IMR-90 (cell line): ENCODE measurements around the gene SNTG2. TPM values are rescaled to one million over a fixed set of nuclear protein-coding genes. Genes with fewer than 3 reads are reported as not detected.
A peak's percentile ranks its signal among the peaks of the same experiment; 100 is the strongest.

Experiments used
- ATAC-seq: fragments of 200-7000 bp; cut with Tn5 transposase; 2 replicates; pipeline ENCODE4 v1.9.1; 2020; ENCODE audit warnings: low read depth, mild to moderate bottlenecking, moderate library complexity
- BruUV-seq: library from RNA; stranded (reverse); fragments of 400-500 nt; replicated peaks from 2 replicates; lab custom pipeline; 2021; lab: Mats Ljungman, UMichigan
- CTCF ChIA-PET: fragments of 300-600 bp; formaldehyde crosslinking; extraction: SDS; loops from one replicate; lab custom pipeline; 2021; ENCODE audit warnings: antibody characterized with exemption; lab: Yijun Ruan, JAX
- POLR2A ChIA-PET: fragments of 300-600 bp; sonication (Branson Sonifier 250); formaldehyde crosslinking; loops from one replicate; lab custom pipeline; 2022; ENCODE audit warnings: antibody characterized with exemption; ENCODE audit not compliant: unreplicated experiment; lab: Charles Lee
- DNase-seq: peaks from one replicate; pipeline ENCODE4 v3.0.0; 2013
- H2AFZ ChIP-seq: replicated peaks from 2 replicates; pipeline ENCODE3; 2013; ENCODE audit warnings: low read length, mild to moderate bottlenecking; ENCODE audit not compliant: poor library complexity
- H2AK5ac ChIP-seq: 2 replicates; pipeline ENCODE4 v1.6.1; 2013; ENCODE audit warnings: low read depth, low read length, inconsistent platforms
- H2AK9ac ChIP-seq: replicated peaks from 2 replicates; pipeline ENCODE3; 2013; ENCODE audit warnings: mild to moderate bottlenecking, low read depth, low read length, moderate library complexity; ENCODE audit not compliant: poor library complexity
- H2BK120ac ChIP-seq: 2 replicates; pipeline ENCODE4 v1.6.1; 2013; ENCODE audit warnings: low read depth, low read length, inconsistent platforms
- H2BK15ac ChIP-seq: 3 replicates; pipeline ENCODE4 v1.6.1; 2013; ENCODE audit warnings: low read depth, low read length, inconsistent platforms
- H2BK20ac ChIP-seq: 2 replicates; pipeline ENCODE4 v1.6.1; 2013; ENCODE audit warnings: low read depth, mild to moderate bottlenecking, inconsistent platforms, low read length, moderate library complexity
- H2BK5ac ChIP-seq: 2 replicates; pipeline ENCODE4 v1.6.1; 2013; ENCODE audit warnings: mild to moderate bottlenecking, low read depth, low read length, inconsistent platforms; ENCODE audit not compliant: poor library complexity, severe bottlenecking
- H3K14ac ChIP-seq: replicated peaks from 2 replicates; pipeline ENCODE4 v1.6.1; 2013; ENCODE audit warnings: low read depth, low read length, inconsistent platforms
- H3K18ac ChIP-seq: 2 replicates; pipeline ENCODE4 v1.6.1; 2013; ENCODE audit warnings: low read depth, low read length, control low read depth
- H3K23ac ChIP-seq: 2 replicates; pipeline ENCODE4 v1.6.1; 2013; ENCODE audit warnings: low read depth, low read length, inconsistent platforms
- H3K27ac ChIP-seq: 2 replicates; pipeline ENCODE4 v1.5.1; 2013; ENCODE audit warnings: mild to moderate bottlenecking, control low read depth, low read length; ENCODE audit not compliant: insufficient read depth
- H3K27me3 ChIP-seq: 2 replicates; pipeline ENCODE4 v1.6.1; 2013; ENCODE audit warnings: low read length; ENCODE audit not compliant: control insufficient read depth, insufficient read depth
- H3K36me3 ChIP-seq: 2 replicates; pipeline ENCODE4 v1.6.1; 2013; ENCODE audit warnings: low read length, mixed read lengths; ENCODE audit not compliant: control insufficient read depth, insufficient read depth
- H3K4ac ChIP-seq: 2 replicates; pipeline ENCODE4 v1.6.1; 2013; ENCODE audit warnings: low read depth, low read length, inconsistent platforms
- H3K4me1 ChIP-seq: 2 replicates; pipeline ENCODE4 v1.6.1; 2013; ENCODE audit warnings: low read length, mixed read lengths; ENCODE audit not compliant: control insufficient read depth, insufficient read depth
- H3K4me2 ChIP-seq: 2 replicates; pipeline ENCODE4 v1.6.1; 2013; ENCODE audit warnings: low read depth, mild to moderate bottlenecking, control low read depth, low read length, moderate library complexity
- H3K4me3 ChIP-seq: 2 replicates; pipeline ENCODE4 v1.5.1; 2013; ENCODE audit warnings: low read depth, mild to moderate bottlenecking, control low read depth, low read length, moderate library complexity; ENCODE audit not compliant: insufficient read depth
- H3K56ac ChIP-seq: 2 replicates; pipeline ENCODE4 v1.6.1; 2013; ENCODE audit warnings: low read length, inconsistent platforms; ENCODE audit not compliant: insufficient read depth; ENCODE audit errors: extremely low read depth
- H3K79me1 ChIP-seq, 2 experiments: 2 replicates each; pipeline ENCODE4 v1.6.1; 2013; ENCODE audit warnings: low read length in 2 of 2, inconsistent platforms in 1 of 2, low read depth in 1 of 2
- H3K9ac ChIP-seq: 2 replicates; pipeline ENCODE4 v1.6.1; 2013; ENCODE audit warnings: low read depth, low read length, control low read depth
- H3K9me1 ChIP-seq: 2 replicates; pipeline ENCODE4 v1.6.1; 2013; ENCODE audit warnings: low read length, inconsistent platforms; ENCODE audit not compliant: insufficient read depth
- H3K9me3 ChIP-seq: 2 replicates; pipeline ENCODE4 v1.6.1; 2013; ENCODE audit warnings: low read length; ENCODE audit not compliant: control insufficient read depth, insufficient read depth
- H4K20me1 ChIP-seq: 2 replicates; pipeline ENCODE4 v1.6.1; 2013; ENCODE audit warnings: low read length, inconsistent platforms; ENCODE audit not compliant: insufficient read depth
- H4K5ac ChIP-seq: 2 replicates; pipeline ENCODE4 v1.6.1; 2013; ENCODE audit warnings: mild to moderate bottlenecking, low read depth, low read length, control low read depth
- H4K8ac ChIP-seq, 2 experiments: 2 replicates each; pipeline ENCODE4 v1.6.1; 2013; ENCODE audit warnings: low read depth in 2 of 2, low read length in 2 of 2, control low read depth in 1 of 2, inconsistent platforms in 1 of 2
- H4K91ac ChIP-seq: 2 replicates; pipeline ENCODE4 v1.6.1; 2013; ENCODE audit warnings: low read depth, low read length, inconsistent platforms; ENCODE audit not compliant: insufficient read depth
- BHLHE40 ChIP-seq: fragments of 150-350 bp; IDR thresholded peaks from 2 replicates; pipeline ENCODE4 v1.6.1; 2016; ENCODE audit warnings: mild to moderate bottlenecking, low read depth, low read length
- FOS ChIP-seq: fragments of 150-350 bp; IDR thresholded peaks from 2 replicates; pipeline ENCODE4 v1.6.1; 2016; ENCODE audit warnings: low read depth, low read length
- MAFK ChIP-seq: IDR thresholded peaks from 2 replicates; pipeline ENCODE4 v1.6.1; 2012; ENCODE audit warnings: low read depth, low read length, improper control_type of control experiment
- MXI1 ChIP-seq: IDR thresholded peaks from 2 replicates; pipeline ENCODE4 v1.6.1; 2012; ENCODE audit warnings: low read depth, mild to moderate bottlenecking, low read length, moderate library complexity, borderline replicate concordance
- NFE2L2 ChIP-seq: fragments of 150-350 bp; IDR thresholded peaks from 2 replicates; pipeline ENCODE4 v1.6.1; 2016; ENCODE audit warnings: low read depth, mild to moderate bottlenecking, low read length
- POLR2A ChIP-seq: IDR thresholded peaks from 2 replicates; pipeline ENCODE4 v1.6.1; 2012; ENCODE audit warnings: mild to moderate bottlenecking, low read depth, low read length
- RCOR1 ChIP-seq: IDR thresholded peaks from 2 replicates; pipeline ENCODE4 v1.6.1; 2012; ENCODE audit warnings: mild to moderate bottlenecking, low read length, improper control_type of control experiment; ENCODE audit not compliant: insufficient replicate concordance
- USF2 ChIP-seq: fragments of 150-350 bp; IDR thresholded peaks from 2 replicates; pipeline ENCODE4 v1.6.1; 2017; ENCODE audit warnings: mild to moderate bottlenecking, antibody characterized with exemption, low read length, low read depth
- WGBS, 2 experiments: methylation state at CpG; one replicate each; pipeline versions ENCODE4 v1.1.5 to v1.1.7; 2013; ENCODE audit warnings: missing lambda C conversion rate in 2 of 2; ENCODE audit not compliant: insufficient read length in 1 of 2; ENCODE audit errors: extremely low coverage in 2 of 2; 5-methylcytosine and 5-hydroxymethylcytosine counted together
- dilution Hi-C: fragments of 300-500 bp; cut with HindIII; formaldehyde crosslinking; loops from one replicate; pipeline ENCODE4 v1.14.3; 2018; ENCODE audit warnings: low sequenced_read_pairs; ENCODE audit not compliant: unreplicated experiment
- in situ Hi-C: fragments of 300-500 bp; cut with MboI; formaldehyde crosslinking; loops from 3 replicates; pipeline ENCODE4 v1.14.3; 2019; ENCODE audit warnings: low sequenced_read_pairs, inconsistent platforms, mixed read lengths
- intact Hi-C: fragments of 100-400 bp; cut with micrococcal nuclease; formaldehyde crosslinking; loops from 2 replicates; pipeline ENCODE4 v1.10.0; 2022
- polyA plus RNA-seq, 3 experiments: library from polyadenylated mRNA; depleted of rRNA; stranded (reverse); fragments of >200 nt; gene quantifications; 2 replicates each; pipeline ENCODE4 v1.2.3, GENCODE V29; 2012; ENCODE audit warnings: low replicate concordance in 1 of 3
- total RNA-seq: library from RNA; depleted of rRNA; stranded (reverse); fragments of >200 nt; gene quantifications from 2 replicates; pipeline ENCODE4 v1.2.3, GENCODE V29; 2012
- TF ChIP-seq, protein P1 (sequence below): conservative IDR thresholded peaks from 2 replicates; pipeline ENCODE4 v1.5.1; 2012; ENCODE audit warnings: mild to moderate bottlenecking, low read depth, low read length, improper control_type of control experiment

SNTG2 gene
- total and polyA plus RNA-seq, 2 of the 4 experiments (the other 2 are of a cell fraction): under 0.01 to 0.17 TPM

GRCh38 chr2:1055014-1055595, 104.5 kb downstream of the SNTG2 start:
- intact Hi-C loops: loop anchor here (10.0 kb wide), 2 partner anchors 360 to 490 kb away; no protein-coding TSS in a partner anchor
- H3K18ac ChIP-seq: peak overlapping the region; percentile 97
- peak overlapping the region; percentile 99 for H2BK20ac ChIP-seq
- H3K27me3 ChIP-seq: no peaks in the 10 kb centered on the region
- peak overlapping the region; percentile 100 for H2BK5ac ChIP-seq
- H2AK9ac ChIP-seq: peak overlapping the region; percentile 84
- no peaks in the 10 kb centered on the region for H4K20me1 ChIP-seq
- H3K9me1 ChIP-seq: peaks cover 13% of the 10 kb centered on the region
- H3K9me3 ChIP-seq: no peaks in the 10 kb centered on the region
- H4K91ac ChIP-seq: peak overlapping the region; percentile 99
- H2BK120ac ChIP-seq: peak overlapping the region; percentile 100
- peak overlapping the region; percentile 89 for H2AK5ac ChIP-seq
- DNase-seq (peak; percentile 93), ATAC-seq (peak; percentile 97)
- H3K14ac ChIP-seq: peak overlapping the region; percentile 96
- peak overlapping the region; percentile 60 for H3K4me2 ChIP-seq
- BruUV-seq: no TSS peak
- CTCF ChIA-PET: no interaction called here
- peak overlapping the region; percentile 97 for H3K23ac ChIP-seq
- peak overlapping the region; percentile 93 for H4K5ac ChIP-seq
- dilution Hi-C loops: no loop called here
- H3K27ac ChIP-seq: peak overlapping the region; percentile 99
- no peaks in the 10 kb centered on the region for H3K36me3 ChIP-seq
- peak overlapping the region; percentile 98 for H3K4ac ChIP-seq
- TF ChIP-seq POLR2A (0 out of 2 replicates have a peak, but pooled peaks have one; percentile 36), RCOR1 (peak; percentile 20), BHLHE40 (peak; percentile 34; the same call in 1 of the 2 replicates), USF2 (no peak), FOS (peak; percentile 67), MXI1 (no peak), NFE2L2 (no peak), MAFK (no peak)
- TF ChIP-seq, protein P1, sequence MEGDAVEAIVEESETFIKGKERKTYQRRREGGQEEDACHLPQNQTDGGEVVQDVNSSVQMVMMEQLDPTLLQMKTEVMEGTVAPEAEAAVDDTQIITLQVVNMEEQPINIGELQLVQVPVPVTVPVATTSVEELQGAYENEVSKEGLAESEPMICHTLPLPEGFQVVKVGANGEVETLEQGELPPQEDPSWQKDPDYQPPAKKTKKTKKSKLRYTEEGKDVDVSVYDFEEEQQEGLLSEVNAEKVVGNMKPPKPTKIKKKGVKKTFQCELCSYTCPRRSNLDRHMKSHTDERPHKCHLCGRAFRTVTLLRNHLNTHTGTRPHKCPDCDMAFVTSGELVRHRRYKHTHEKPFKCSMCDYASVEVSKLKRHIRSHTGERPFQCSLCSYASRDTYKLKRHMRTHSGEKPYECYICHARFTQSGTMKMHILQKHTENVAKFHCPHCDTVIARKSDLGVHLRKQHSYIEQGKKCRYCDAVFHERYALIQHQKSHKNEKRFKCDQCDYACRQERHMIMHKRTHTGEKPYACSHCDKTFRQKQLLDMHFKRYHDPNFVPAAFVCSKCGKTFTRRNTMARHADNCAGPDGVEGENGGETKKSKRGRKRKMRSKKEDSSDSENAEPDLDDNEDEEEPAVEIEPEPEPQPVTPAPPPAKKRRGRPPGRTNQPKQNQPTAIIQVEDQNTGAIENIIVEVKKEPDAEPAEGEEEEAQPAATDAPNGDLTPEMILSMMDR: no peak
- H3K4me1 ChIP-seq: peaks cover 18% of the 10 kb centered on the region
- no peak overlapping the region for H3K4me3 ChIP-seq
- POLR2A ChIA-PET: no interaction called here
- peak overlapping the region; percentile 96 for H2AFZ ChIP-seq
- H4K8ac ChIP-seq: peak overlapping the region; percentile 94 to 97
- peak overlapping the region; percentile 92 for H3K56ac ChIP-seq
- peak overlapping the region; percentile 70 for H3K9ac ChIP-seq
- 80% methylated on average over 1 of the region's 11 CpGs; no CpG with 5 or more reads in 1 of the 2 experiments for WGBS, 2 experiments
- in situ Hi-C loops: no loop called here
- H3K79me1 ChIP-seq: peaks cover 0 to 10% of the 10 kb centered on the region in 2 experiments; a peak in 2 of 4 replicates
- H2BK15ac ChIP-seq: peak overlapping the region; percentile 89; the same call in 2 of the 3 replicates
